Measurements from ENCODE around the gene SERPINB6.

The SERPINB6 gene

DNA sequence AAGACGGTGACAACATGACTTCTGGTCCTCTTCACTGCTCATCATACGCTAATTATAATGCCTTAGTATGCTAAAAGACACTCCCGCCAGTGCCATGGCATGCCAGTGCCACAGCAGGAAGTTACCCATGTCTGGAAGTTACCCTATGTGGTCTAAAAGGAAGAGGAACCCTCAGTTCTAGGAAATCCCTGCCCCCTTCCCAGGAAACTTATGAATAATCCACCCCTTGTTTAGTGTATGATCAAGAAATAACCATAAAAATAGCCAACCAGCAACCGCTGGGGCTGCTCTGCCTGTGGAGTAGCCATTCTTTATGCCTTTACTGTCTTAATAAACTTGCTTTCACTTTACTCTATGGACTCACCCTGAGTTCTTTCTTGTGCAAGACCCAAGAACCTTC lies 52.4 kb downstream of the SERPINB6 start:
- Histone ChIP-seq H3K4me2 (ENCODE audit: low read length) (no peak overlapping the region), H3K36me3 (replicated peaks; ENCODE audit: low read depth, low read length) (no peaks in the 10 kb centered on the region), H3K9ac (ENCODE audit: low read length) (no peak overlapping the region), H2AFZ (ENCODE audit: low read depth, low read length) (no peak overlapping the region), H3K9me3 (ENCODE audit: insufficient read depth, low read length) (no peaks in the 10 kb centered on the region), H3K4me1 (ENCODE audit: low read length) (no peaks in the 10 kb centered on the region), H3K4me3 (ENCODE audit: low read length) (no peak overlapping the region), H3K27ac (ENCODE audit: low read length) (no peak overlapping the region), H4K20me1 (ENCODE audit: insufficient read depth, low read length) (no peaks in the 10 kb centered on the region), H3K79me2 (ENCODE audit: low read length) (no peaks in the 10 kb centered on the region), H3K27me3 (ENCODE audit: low read depth, low read length) (no peaks in the 10 kb centered on the region)
- TF ChIP-seq, protein P1, sequence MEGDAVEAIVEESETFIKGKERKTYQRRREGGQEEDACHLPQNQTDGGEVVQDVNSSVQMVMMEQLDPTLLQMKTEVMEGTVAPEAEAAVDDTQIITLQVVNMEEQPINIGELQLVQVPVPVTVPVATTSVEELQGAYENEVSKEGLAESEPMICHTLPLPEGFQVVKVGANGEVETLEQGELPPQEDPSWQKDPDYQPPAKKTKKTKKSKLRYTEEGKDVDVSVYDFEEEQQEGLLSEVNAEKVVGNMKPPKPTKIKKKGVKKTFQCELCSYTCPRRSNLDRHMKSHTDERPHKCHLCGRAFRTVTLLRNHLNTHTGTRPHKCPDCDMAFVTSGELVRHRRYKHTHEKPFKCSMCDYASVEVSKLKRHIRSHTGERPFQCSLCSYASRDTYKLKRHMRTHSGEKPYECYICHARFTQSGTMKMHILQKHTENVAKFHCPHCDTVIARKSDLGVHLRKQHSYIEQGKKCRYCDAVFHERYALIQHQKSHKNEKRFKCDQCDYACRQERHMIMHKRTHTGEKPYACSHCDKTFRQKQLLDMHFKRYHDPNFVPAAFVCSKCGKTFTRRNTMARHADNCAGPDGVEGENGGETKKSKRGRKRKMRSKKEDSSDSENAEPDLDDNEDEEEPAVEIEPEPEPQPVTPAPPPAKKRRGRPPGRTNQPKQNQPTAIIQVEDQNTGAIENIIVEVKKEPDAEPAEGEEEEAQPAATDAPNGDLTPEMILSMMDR (IDR thresholded peaks at IDR 0.05; ENCODE audit: low read depth, low read length): no peak
- no peak for TF ChIP-seq EZH2phosphoT487 (IDR thresholded peaks at IDR 0.05; ENCODE audit: low read depth)

GRCh38 chr6:2917801-2918445 lies 53.4 kb downstream of the SERPINB6 start:
- Histone ChIP-seq H2AFZ (ENCODE audit: low read depth, low read length) (no peak overlapping the region), H3K9ac (ENCODE audit: low read length) (no peak overlapping the region), H3K36me3 (replicated peaks; ENCODE audit: low read depth, low read length) (no peaks in the 10 kb centered on the region), H3K27me3 (ENCODE audit: low read depth, low read length) (no peaks in the 10 kb centered on the region), H3K9me3 (ENCODE audit: insufficient read depth, low read length) (no peaks in the 10 kb centered on the region), H3K4me2 (ENCODE audit: low read length) (no peak overlapping the region), H4K20me1 (ENCODE audit: insufficient read depth, low read length) (no peaks in the 10 kb centered on the region), H3K4me3 (ENCODE audit: low read length) (no peak overlapping the region), H3K27ac (ENCODE audit: low read length) (no peak overlapping the region), H3K79me2 (ENCODE audit: low read length) (no peaks in the 10 kb centered on the region), H3K4me1 (ENCODE audit: low read length) (no peaks in the 10 kb centered on the region)
- TF ChIP-seq, protein P1 (IDR thresholded peaks at IDR 0.05; ENCODE audit: low read depth, low read length): no peak
- TF ChIP-seq EZH2phosphoT487 (IDR thresholded peaks at IDR 0.05; ENCODE audit: low read depth): no peak

GRCh38 chr6:2917065-2917464 lies 54.3 kb downstream of the SERPINB6 start:
- no peaks in the 10 kb centered on the region for H3K36me3 ChIP-seq (replicated peaks; ENCODE audit: low read depth, low read length)
- H3K27me3 ChIP-seq (ENCODE audit: low read depth, low read length): no peaks in the 10 kb centered on the region
- no peak overlapping the region for H3K4me3 ChIP-seq (ENCODE audit: low read length)
- H3K4me2 ChIP-seq (ENCODE audit: low read length): no peak overlapping the region
- H2AFZ ChIP-seq (ENCODE audit: low read depth, low read length): no peak overlapping the region
- TF ChIP-seq EZH2phosphoT487 (IDR thresholded peaks at IDR 0.05; ENCODE audit: low read depth): no peak
- TF ChIP-seq, protein P1 (IDR thresholded peaks at IDR 0.05; ENCODE audit: low read depth, low read length): no peak
- no peaks in the 10 kb centered on the region for H3K9me3 ChIP-seq (ENCODE audit: insufficient read depth, low read length)
- no peaks in the 10 kb centered on the region for H3K4me1 ChIP-seq (ENCODE audit: low read length)
- no peak overlapping the region for H3K9ac ChIP-seq (ENCODE audit: low read length)
- no peaks in the 10 kb centered on the region for H3K79me2 ChIP-seq (ENCODE audit: low read length)
- no peaks in the 10 kb centered on the region for H4K20me1 ChIP-seq (ENCODE audit: insufficient read depth, low read length)
- no peak overlapping the region for H3K27ac ChIP-seq (ENCODE audit: low read length)

- no peak overlapping the region for H3K4me3 ChIP-seq (ENCODE audit: low read length)
- H3K27ac ChIP-seq (ENCODE audit: low read length): no peak overlapping the region
- peaks cover 6% of the 10 kb centered on the region for H3K4me1 ChIP-seq (ENCODE audit: low read length)
- no peaks in the 10 kb centered on the region for H3K79me2 ChIP-seq (ENCODE audit: low read length)
- H3K4me2 ChIP-seq (ENCODE audit: low read length): no peak overlapping the region
- no peak overlapping the region for H3K9ac ChIP-seq (ENCODE audit: low read length)
- TF ChIP-seq, protein P1 (IDR thresholded peaks at IDR 0.05; ENCODE audit: low read depth, low read length): no peak
- TF ChIP-seq EZH2phosphoT487 (IDR thresholded peaks at IDR 0.05; ENCODE audit: low read depth): no peak
- no peaks in the 10 kb centered on the region for H3K27me3 ChIP-seq (ENCODE audit: low read depth, low read length)
- no peaks in the 10 kb centered on the region for H4K20me1 ChIP-seq (ENCODE audit: insufficient read depth, low read length)
- no peaks in the 10 kb centered on the region for H3K36me3 ChIP-seq (replicated peaks; ENCODE audit: low read depth, low read length)
- H3K9me3 ChIP-seq (ENCODE audit: insufficient read depth, low read length): no peaks in the 10 kb centered on the region
- H2AFZ ChIP-seq (ENCODE audit: low read depth, low read length): no peak overlapping the region
Observed at GRCh38 chr6:2916158-2916925, 55.0 kb downstream of the SERPINB6 start.

All from OCI-LY3 (cell line).